Mucosa of rectum (tissue), 2 donors: ENCODE results near the gene NDUFA6.

Source experiments
- H3K27ac ChIP-seq, 2 donors: one replicate each; pipeline ENCODE4 v1.7.0; 2013; ENCODE audit warnings: inconsistent platforms in 2 of 2, low read depth in 2 of 2, low read length in 2 of 2
- H3K27me3 ChIP-seq, 2 donors: one replicate each; pipeline ENCODE4 v1.7.0; 2013; ENCODE audit warnings: low read length in 2 of 2; ENCODE audit not compliant: control insufficient read depth in 2 of 2, insufficient read depth in 2 of 2
- H3K36me3 ChIP-seq, 2 donors: one replicate each; pipeline ENCODE4 v1.7.0; 2013; ENCODE audit warnings: low read length in 2 of 2; ENCODE audit not compliant: control insufficient read depth in 2 of 2, insufficient read depth in 2 of 2
- H3K4me1 ChIP-seq, 2 donors: one replicate each; pipeline ENCODE4 v1.7.0; 2013; ENCODE audit warnings: low read length in 2 of 2, mild to moderate bottlenecking in 1 of 2; ENCODE audit not compliant: control insufficient read depth in 2 of 2, insufficient read depth in 2 of 2
- H3K4me3 ChIP-seq, 2 donors: one replicate each; pipeline ENCODE4 v1.7.0; 2013; ENCODE audit warnings: low read length in 2 of 2
- H3K9ac ChIP-seq, 2 donors: one replicate each; pipeline ENCODE4 v1.7.0; 2013; ENCODE audit warnings: low read length in 2 of 2, low read depth in 1 of 2, mild to moderate bottlenecking in 1 of 2
- H3K9me3 ChIP-seq, 2 donors: one replicate each; pipeline ENCODE4 v1.7.0; 2013; ENCODE audit warnings: low read length in 2 of 2; ENCODE audit not compliant: control insufficient read depth in 2 of 2
- donor health status: healthy.
- donor health status: Normal muscosa, but diverticular disease.

Gene NDUFA6

GRCh38 chr22:42062506-42063170, 27.9 kb downstream of the NDUFA6 start:
- no peaks in the 10 kb centered on the region for H3K27me3 ChIP-seq
- no peak overlapping the region for H3K4me3 ChIP-seq
- H3K36me3 ChIP-seq: peaks cover 44 to 66% of the 10 kb centered on the region in 2 donors
- H3K9me3 ChIP-seq: no peaks in the 10 kb centered on the region
- H3K9ac ChIP-seq: no peak overlapping the region
- H3K27ac ChIP-seq: no peak overlapping the region
- H3K4me1 ChIP-seq: no peaks in the 10 kb centered on the region

- H3K27me3 ChIP-seq: no peaks in the 10 kb centered on the region
- no peaks in the 10 kb centered on the region for H3K4me1 ChIP-seq
- no peak overlapping the region for H3K27ac ChIP-seq
- H3K4me3 ChIP-seq: no peak overlapping the region
- H3K36me3 ChIP-seq: peaks cover 31 to 52% of the 10 kb centered on the region in 2 donors
- H3K9ac ChIP-seq: no peak overlapping the region
- no peaks in the 10 kb centered on the region for H3K9me3 ChIP-seq
These were observed 29.5 kb downstream of the NDUFA6 start for GRCh38 chr22:42061041-42061440.

- Histone ChIP-seq H3K27ac (no peak overlapping the region), H3K27me3 (no peaks in the 10 kb centered on the region), H3K9ac (no peak overlapping the region), H3K4me1 (no peaks in the 10 kb centered on the region), H3K4me3 (no peak overlapping the region), H3K9me3 (no peaks in the 10 kb centered on the region), H3K36me3 (peaks cover 27 to 48% of the 10 kb centered on the region in 2 donors)
These were observed 30.1 kb downstream of the NDUFA6 start for GRCh38 chr22:42060489-42060888.

GRCh38 chr22:42056757-42057511, 33.6 kb downstream of the NDUFA6 start:
- no peak overlapping the region for H3K27ac ChIP-seq
- no peak overlapping the region for H3K9ac ChIP-seq
- H3K36me3 ChIP-seq: peaks cover 18 to 32% of the 10 kb centered on the region in 2 donors
- H3K9me3 ChIP-seq: no peaks in the 10 kb centered on the region
- H3K4me3 ChIP-seq: no peak overlapping the region
- no peaks in the 10 kb centered on the region for H3K4me1 ChIP-seq
- H3K27me3 ChIP-seq: no peaks in the 10 kb centered on the region

- no peak overlapping the region for H3K4me3 ChIP-seq
- H3K27ac ChIP-seq: no peak overlapping the region
- no peak overlapping the region for H3K9ac ChIP-seq
- no peaks in the 10 kb centered on the region for H3K36me3 ChIP-seq
- no peaks in the 10 kb centered on the region for H3K9me3 ChIP-seq
- no peaks in the 10 kb centered on the region for H3K4me1 ChIP-seq
- no peaks in the 10 kb centered on the region for H3K27me3 ChIP-seq
These were observed 37.8 kb downstream of the NDUFA6 start for GRCh38 chr22:42052765-42053164.

GRCh38 chr22:42050641-42051180, 39.9 kb downstream of the NDUFA6 start:
- H3K9ac ChIP-seq: no peak overlapping the region
- no peaks in the 10 kb centered on the region for H3K9me3 ChIP-seq
- no peaks in the 10 kb centered on the region for H3K36me3 ChIP-seq
- no peak overlapping the region for H3K4me3 ChIP-seq
- no peaks in the 10 kb centered on the region for H3K27me3 ChIP-seq
- H3K27ac ChIP-seq: no peak overlapping the region
- no peaks in the 10 kb centered on the region for H3K4me1 ChIP-seq

GRCh38 chr22:42041784-42042183, 48.8 kb downstream of the NDUFA6 start:
- H3K36me3 ChIP-seq: no peaks in the 10 kb centered on the region
- H3K4me3 ChIP-seq: no peak overlapping the region
- no peaks in the 10 kb centered on the region for H3K4me1 ChIP-seq

GRCh38 chr22:42039271-42039670, 51.3 kb downstream of the NDUFA6 start:
- H3K4me1 ChIP-seq: no peaks in the 10 kb centered on the region
- no peak overlapping the region for H3K9ac ChIP-seq
- H3K4me3 ChIP-seq: no peak overlapping the region
- peaks cover 0 to 4% of the 10 kb centered on the region in 2 donors for H3K9me3 ChIP-seq
- no peaks in the 10 kb centered on the region for H3K27me3 ChIP-seq
- H3K27ac ChIP-seq: no peak overlapping the region
- H3K36me3 ChIP-seq: no peaks in the 10 kb centered on the region

More at GRCh38 chr22:42041784-42042183, 48.8 kb downstream of the NDUFA6 start:
- Histone ChIP-seq H3K27me3 (no peaks in the 10 kb centered on the region), H3K9me3 (peaks cover 0 to 4% of the 10 kb centered on the region in 2 donors), H3K9ac (no peak overlapping the region), H3K27ac (no peak overlapping the region)
